Neutrophil (primary cell): ENCODE data around the gene KCNAB2.

Experiments used
- H3K27ac ChIP-seq: fragments of 200-600 bp; sonication (generic); 2 replicates; pipeline ENCODE4 v1.5.1; 2016; ENCODE audit warnings: mild to moderate bottlenecking, moderate library complexity
- H3K27me3 ChIP-seq: fragments of 200-600 bp; sonication (generic); 2 replicates; pipeline ENCODE4 v1.6.0; 2016; ENCODE audit warnings: mild to moderate bottlenecking
- H3K36me3 ChIP-seq: fragments of 200-600 bp; sonication (generic); 2 replicates; pipeline ENCODE4 v1.5.1; 2017
- H3K4me1 ChIP-seq, 2 experiments: fragments of 200-600 bp in 1 of 2; sonication (generic) in 1 of 2; 1 replicate in 1 of 2; 2 replicates in 1 of 2; pipeline versions ENCODE4 v1.5.1 to v1.6.1; 2013 to 2016; ENCODE audit warnings: low read depth in 1 of 2, low read length in 1 of 2, mild to moderate bottlenecking in 1 of 2, moderate library complexity in 1 of 2; ENCODE audit not compliant: control insufficient read depth in 1 of 2, insufficient read depth in 1 of 2
- H3K4me3 ChIP-seq, 2 experiments: fragments of 200-600 bp in 1 of 2; sonication (generic) in 1 of 2; 1 replicate in 1 of 2; 2 replicates in 1 of 2; pipeline ENCODE4 v1.5.1; 2013 to 2016; ENCODE audit warnings: low read depth in 1 of 2, low read length in 1 of 2, mild to moderate bottlenecking in 1 of 2, moderate library complexity in 1 of 2
- H3K9me3 ChIP-seq: fragments of 200-600 bp; sonication (generic); 2 replicates; pipeline ENCODE4 v1.5.1; 2016
- CTCF ChIP-seq: fragments of 200-600 bp; sonication (generic); IDR thresholded peaks from 2 replicates; pipeline ENCODE4 v1.5.1; 2016; ENCODE audit warnings: antibody characterized with exemption

The KCNAB2 gene

GRCh38 chr1:6150006-6150938 lies 104.6 kb downstream of the KCNAB2 start:
- H3K4me3 ChIP-seq = no peak overlapping the region
- TF ChIP-seq CTCF = no peak

More at GRCh38 chr1:6150006-6150938, 104.6 kb downstream of the KCNAB2 start:
- Histone ChIP-seq H3K9me3 (no peaks in the 10 kb centered on the region), H3K27me3 (peaks cover 41% of the 10 kb centered on the region), H3K27ac (no peak overlapping the region), H3K4me1 (peaks cover 2 to 4% of the 10 kb centered on the region in 2 experiments), H3K36me3 (no peaks in the 10 kb centered on the region)
